Vagina (tissue), 2 donors: ENCODE data around the gene STK39.

Experiments
- POLR2A ChIP-seq, 2 donors: fragments of 450-650 bp; IDR thresholded peaks; one replicate each; pipeline ENCODE4 v1.6.1; 2017; ENCODE audit warnings: antibody characterized with exemption in 2 of 2, mild to moderate bottlenecking in 2 of 2, moderate library complexity in 2 of 2
- POLR2AphosphoS5 ChIP-seq, 2 donors: sonication (generic); formaldehyde crosslinking; IDR thresholded peaks; one replicate each; pipeline ENCODE4 v1.9.0; 2017; ENCODE audit warnings: antibody characterized with exemption in 2 of 2, mild to moderate bottlenecking in 2 of 2, low read depth in 1 of 2; ENCODE audit not compliant: insufficient read depth in 1 of 2
- TF ChIP-seq, protein P1 (sequence below), 3 experiments: fragments of 450-650 bp in 2 of 3; fragments of 200-600 bp in 1 of 3; sonication (generic) in 1 of 3; IDR thresholded peaks; one replicate each; pipeline ENCODE4 v1.5.1; 2017 to 2019; ENCODE audit warnings: antibody characterized with exemption in 3 of 3, mild to moderate bottlenecking in 2 of 3, moderate library complexity in 2 of 3

DNA sequence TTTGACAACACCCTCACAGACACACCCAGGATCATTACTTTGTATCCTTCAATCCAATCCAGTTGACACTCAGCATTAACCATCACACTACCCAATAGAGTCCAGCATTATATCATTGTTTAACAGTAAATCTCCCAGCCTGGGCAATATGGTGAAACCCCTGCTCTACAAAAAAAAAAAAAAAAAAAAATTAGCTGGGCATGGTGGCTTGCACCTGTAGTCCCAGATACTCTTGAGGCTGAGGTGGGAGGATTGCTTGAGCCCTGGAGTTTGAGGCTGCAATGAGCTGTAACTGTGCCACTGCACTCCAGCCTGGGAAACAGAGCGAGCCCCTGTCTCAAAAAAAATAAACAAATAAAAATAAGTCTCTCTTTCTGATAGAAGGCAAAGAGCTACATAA is 304.0 kb downstream of the STK39 start:
- TF ChIP-seq, protein P1, sequence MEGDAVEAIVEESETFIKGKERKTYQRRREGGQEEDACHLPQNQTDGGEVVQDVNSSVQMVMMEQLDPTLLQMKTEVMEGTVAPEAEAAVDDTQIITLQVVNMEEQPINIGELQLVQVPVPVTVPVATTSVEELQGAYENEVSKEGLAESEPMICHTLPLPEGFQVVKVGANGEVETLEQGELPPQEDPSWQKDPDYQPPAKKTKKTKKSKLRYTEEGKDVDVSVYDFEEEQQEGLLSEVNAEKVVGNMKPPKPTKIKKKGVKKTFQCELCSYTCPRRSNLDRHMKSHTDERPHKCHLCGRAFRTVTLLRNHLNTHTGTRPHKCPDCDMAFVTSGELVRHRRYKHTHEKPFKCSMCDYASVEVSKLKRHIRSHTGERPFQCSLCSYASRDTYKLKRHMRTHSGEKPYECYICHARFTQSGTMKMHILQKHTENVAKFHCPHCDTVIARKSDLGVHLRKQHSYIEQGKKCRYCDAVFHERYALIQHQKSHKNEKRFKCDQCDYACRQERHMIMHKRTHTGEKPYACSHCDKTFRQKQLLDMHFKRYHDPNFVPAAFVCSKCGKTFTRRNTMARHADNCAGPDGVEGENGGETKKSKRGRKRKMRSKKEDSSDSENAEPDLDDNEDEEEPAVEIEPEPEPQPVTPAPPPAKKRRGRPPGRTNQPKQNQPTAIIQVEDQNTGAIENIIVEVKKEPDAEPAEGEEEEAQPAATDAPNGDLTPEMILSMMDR (IDR thresholded peaks at IDR 0.05): no peak
- TF ChIP-seq POLR2AphosphoS5 (IDR thresholded peaks at IDR 0.05; ENCODE audit: insufficient read depth in 1 of 2, low read depth in 1 of 2) (no peak), POLR2A (IDR thresholded peaks at IDR 0.05) (no peak)
